HL-60/S4 (cell line): ENCODE data around the gene LRRC8B.
"Not testable (repeated sequence)": the region's sequence is repeated elsewhere in the genome, so short reads cannot be mapped to it uniquely, and the experiment has no call there.

Source experiments
- in situ Hi-C: fragments of 300-500 bp; cut with MboI; formaldehyde crosslinking; loops from 2 replicates; pipeline ENCODE4 v1.14.3; 2022; ENCODE audit warnings: low sequenced_read_pairs

Gene LRRC8B

GRCh38 chr1:89524369-89525168 lies at the start of gene LRRC8B:
TSS of gene LRRC8B (plus strand) at chr1:89524829. CDS start at chr1:89582651, 57,822 bp downstream.
- in situ Hi-C loops = no loop called here

GRCh38 chr1:89475269-89475668 lies 49.4 kb upstream of the LRRC8B start:
- in situ Hi-C loops = loop anchor here (10.0 to 25.0 kb wide), 3 partner anchors 120 to 512 kb away; partner anchors contain the start of gene ZNF326

DNA sequence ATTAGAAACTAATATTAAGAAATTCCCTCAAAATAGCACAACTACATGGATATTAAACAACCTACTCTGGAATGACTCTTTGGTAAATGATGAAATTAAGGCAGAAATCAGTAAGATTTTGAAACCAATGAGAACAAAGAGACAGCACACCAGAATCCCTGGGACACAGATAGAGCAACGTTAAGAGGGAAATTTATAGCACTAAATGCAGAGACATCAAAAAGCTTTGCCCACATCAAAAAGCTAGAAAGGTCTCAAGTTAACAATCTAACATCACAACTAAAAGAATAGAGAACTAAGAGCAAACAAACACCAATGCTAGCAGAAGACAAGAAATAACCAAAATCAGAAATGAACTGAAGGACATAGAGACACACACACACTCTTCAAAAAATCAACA lies 48.6 kb upstream of the LRRC8B start:
- in situ Hi-C loops = loop anchor here (10.0 to 25.0 kb wide), 3 partner anchors 119 to 511 kb away; partner anchors contain the start of gene ZNF326

- in situ Hi-C loops = loop anchor here (25.0 kb wide), 2 partner anchors 279 to 504 kb away; partner anchors contain the start of gene ZNF326
Observed at GRCh38 chr1:89483010-89483756, 41.4 kb upstream of the LRRC8B start.

DNA sequence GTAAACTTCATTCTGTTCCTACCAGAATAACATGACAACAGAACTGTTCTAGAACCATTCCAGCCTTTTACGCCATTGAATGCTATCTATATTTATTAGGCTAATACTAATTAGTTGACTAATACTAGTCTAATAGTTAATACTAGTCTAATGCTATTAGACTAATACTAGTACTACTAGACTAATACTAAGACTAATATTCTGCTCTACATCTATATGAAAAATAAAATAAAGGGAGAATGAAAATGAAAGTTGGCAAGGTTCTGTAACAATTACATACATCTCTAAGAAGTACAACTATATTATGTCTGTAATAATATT lies 40.9 kb upstream of the LRRC8B start:
- in situ Hi-C loops = loop anchor here (25.0 kb wide), 2 partner anchors 279 to 504 kb away; partner anchors contain the start of gene ZNF326

DNA sequence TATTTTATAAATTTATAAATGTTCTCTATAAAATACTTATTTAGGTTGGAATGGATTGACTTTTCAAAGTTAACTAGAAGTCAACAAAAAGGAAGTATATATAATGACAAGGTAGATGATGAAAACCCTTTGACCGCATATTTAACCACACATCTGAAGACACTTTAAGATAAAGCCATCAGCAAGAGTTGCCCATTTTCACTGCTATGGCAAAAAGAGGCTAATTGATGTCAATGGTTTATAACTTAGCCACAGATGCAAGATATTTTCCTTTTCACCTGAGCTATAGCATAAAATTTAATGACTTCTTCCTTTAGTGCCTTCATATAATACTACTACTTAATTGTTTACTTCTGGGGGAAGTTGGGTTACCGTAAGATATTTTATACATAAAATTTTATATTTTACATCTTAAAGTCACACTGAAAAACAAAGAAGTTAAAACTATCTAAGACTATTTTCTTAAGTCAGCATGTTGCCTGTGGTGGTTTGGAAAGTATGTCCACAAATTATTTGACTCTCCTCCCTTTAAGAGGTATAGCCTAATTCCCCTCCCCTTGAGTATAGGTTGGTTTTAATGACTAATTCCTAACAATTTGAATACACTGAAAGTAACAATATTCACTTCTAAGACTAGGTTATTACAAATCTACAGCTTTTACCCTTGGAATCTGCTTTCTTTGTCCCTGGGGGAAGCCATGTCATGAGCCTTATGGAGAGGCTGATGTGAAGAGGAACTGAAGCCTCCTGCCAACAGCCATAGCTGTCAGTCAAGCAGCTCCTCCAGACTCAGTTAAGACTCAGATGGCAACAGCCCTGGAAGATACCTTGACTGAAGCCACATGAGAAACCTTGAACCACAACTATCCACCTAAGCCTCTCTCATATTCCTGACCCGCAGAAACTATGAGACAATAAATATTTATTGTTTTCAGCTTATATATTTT lies 40.3 kb upstream of the LRRC8B start:
- in situ Hi-C loops = loop anchor here (25.0 kb wide), 2 partner anchors 278 to 503 kb away; partner anchors contain the start of gene ZNF326

DNA sequence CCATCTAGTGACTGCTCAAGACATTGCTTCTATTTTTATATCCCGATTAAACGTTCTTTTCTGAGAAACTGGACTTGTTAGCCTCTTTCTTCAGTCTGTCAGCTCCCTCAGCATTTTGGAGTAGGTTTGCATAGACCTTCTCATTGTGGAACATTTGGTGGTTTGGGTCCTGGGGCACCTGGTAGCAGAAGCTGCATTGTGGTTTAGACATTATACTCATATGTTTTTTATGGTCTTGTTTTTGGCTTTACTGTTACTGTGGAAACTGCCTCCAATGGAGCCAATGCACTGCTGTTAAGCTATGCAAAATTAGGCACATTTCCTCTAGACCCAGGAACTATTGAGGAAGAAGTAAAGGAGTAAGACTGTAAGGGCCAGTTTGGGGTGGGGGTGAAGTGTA lies 36.7 kb upstream of the LRRC8B start:
- in situ Hi-C loops = loop anchor here (25.0 kb wide), 2 partner anchors 274 to 499 kb away; partner anchors contain the start of gene ZNF326

DNA sequence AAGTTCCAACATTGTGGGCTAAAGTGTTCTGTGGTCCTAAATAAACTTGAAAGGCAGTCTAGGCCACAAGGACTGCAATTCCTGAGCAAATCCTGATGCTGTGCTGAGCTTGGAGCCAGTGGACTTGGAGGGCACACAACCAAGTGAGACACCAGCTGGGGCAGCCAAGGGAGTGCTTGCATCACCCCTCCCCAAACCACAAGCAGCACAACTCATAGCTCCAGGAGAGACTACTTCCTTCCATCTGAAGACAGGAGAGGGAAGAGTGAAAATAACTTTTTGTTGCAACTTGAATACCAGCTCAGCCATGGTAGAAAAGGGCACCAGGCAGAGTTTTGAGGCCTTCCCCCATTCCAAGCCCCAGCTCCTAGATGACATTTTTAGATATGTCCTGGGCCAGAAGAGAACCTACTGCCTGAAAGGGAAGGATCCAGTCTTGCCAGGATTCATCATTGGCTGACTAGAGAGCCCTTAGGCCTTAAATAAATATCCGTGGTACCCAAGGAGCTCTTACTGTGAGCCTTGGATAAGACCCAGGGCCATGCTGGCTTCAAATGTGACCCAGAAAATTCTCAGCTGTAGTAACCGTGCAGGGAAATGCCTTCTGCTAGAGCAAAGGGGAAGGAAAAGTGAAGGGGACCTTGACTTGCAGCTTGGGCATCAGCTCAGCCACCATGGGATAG lies 35.4 kb upstream of the LRRC8B start:
- in situ Hi-C loops = loop anchor here (25.0 kb wide), 2 partner anchors 273 to 498 kb away; partner anchors contain the start of gene ZNF326

DNA sequence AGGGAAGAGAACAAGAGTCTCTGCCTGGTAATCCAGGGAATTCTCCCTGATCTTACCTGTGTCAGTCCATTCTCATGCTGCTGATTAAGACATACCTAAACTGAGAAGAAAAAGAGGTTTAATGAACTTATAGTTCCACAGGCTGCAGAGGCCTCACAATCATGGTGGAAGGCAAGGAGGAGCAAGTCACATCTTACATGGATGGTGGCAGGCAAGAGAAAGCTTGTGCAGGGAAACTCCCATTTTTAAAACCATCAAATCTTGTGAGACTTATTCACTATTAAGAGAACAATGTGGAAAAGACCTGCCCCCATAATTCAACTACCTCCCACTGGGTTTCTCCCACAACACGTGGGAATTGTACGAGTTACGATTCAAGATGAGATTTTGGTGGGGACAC lies 34.2 kb upstream of the LRRC8B start:
- in situ Hi-C loops = loop anchor here (25.0 kb wide), 2 partner anchors 272 to 497 kb away; partner anchors contain the start of gene ZNF326

DNA sequence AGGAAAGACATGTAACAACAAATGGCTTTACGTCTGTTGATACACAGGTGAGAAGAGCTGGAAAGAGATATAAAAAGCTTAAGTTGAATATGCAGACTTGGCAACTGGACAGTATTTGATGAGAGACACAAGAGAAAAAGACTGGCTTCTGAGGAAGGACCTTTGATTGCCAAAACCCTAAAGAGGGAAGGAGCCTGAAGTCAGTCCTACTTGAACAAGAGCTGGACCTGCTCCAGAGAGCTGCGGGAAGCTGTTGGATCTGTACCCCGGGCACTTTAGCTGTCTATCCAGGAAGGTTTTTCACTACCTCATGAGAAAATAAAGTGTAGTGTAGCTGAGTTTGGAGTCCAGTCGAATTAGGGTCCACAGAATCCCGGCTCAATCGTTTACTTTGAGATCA lies 25.3 kb upstream of the LRRC8B start:
- in situ Hi-C loops = loop anchor here (25.0 kb wide), 2 partner anchors 263 to 488 kb away; partner anchors contain the start of gene ZNF326

- in situ Hi-C loops = no loop called here
Observed at GRCh38 chr1:89502042-89502441, 22.6 kb upstream of the LRRC8B start.

DNA sequence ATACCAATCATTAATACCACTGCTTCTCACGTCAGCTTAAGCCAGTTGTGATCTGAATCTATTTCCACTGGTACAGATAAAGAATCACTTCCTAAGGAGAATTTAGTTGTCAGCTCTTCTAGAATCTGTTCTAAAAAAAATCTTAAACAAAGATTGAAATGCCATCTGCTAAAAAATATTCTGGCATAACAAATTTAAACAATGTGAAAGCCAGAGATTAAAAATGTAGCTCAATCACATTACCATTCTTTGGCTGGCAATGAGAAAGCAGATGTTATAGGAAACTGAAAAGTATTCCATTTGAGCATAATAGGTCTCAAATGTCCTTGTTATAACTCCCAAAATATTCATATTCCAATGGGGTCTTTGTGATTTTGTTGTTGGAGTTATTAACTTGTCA lies 21.7 kb upstream of the LRRC8B start:
- in situ Hi-C loops = no loop called here

GRCh38 chr1:89503690-89504089 lies 20.9 kb upstream of the LRRC8B start:
- in situ Hi-C loops = no loop called here

GRCh38 chr1:89510061-89510460 lies 14.6 kb upstream of the LRRC8B start:
- in situ Hi-C loops = not testable (repeated sequence)

GRCh38 chr1:89512996-89513720 lies 11.5 kb upstream of the LRRC8B start:
- in situ Hi-C loops = no loop called here

GRCh38 chr1:89516055-89516454 lies 8.6 kb upstream of the LRRC8B start:
- in situ Hi-C loops = no loop called here

- in situ Hi-C loops = no loop called here
Observed at GRCh38 chr1:89518221-89518631, 6.4 kb upstream of the LRRC8B start.

DNA sequence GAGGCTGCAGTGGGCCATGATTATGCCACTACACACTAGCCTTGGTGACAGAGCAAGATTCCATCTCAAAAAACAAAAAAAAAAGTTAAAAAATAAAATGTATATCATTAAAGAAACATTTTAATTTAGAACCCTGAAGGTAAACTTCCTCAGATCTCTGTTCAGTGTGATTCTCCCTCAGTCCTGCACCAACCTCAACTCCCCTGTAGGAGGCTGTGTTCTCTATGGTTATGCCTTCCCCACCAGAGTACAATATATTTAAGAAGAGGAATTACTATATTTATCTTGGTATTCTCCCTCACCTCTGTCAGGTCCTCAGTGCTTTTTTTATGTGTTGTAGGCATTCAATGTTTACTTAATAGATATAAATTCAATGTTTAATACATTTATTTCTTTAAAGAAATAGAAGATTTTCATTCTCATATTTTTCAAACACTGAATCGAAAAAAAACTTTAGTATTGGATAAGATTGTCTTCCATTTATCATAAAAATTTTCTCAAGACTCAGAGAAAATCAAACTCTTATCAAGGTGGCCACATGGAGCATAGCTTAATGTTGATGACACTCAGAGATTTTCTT lies 4.8 kb upstream of the LRRC8B start:
- in situ Hi-C loops = no loop called here

DNA sequence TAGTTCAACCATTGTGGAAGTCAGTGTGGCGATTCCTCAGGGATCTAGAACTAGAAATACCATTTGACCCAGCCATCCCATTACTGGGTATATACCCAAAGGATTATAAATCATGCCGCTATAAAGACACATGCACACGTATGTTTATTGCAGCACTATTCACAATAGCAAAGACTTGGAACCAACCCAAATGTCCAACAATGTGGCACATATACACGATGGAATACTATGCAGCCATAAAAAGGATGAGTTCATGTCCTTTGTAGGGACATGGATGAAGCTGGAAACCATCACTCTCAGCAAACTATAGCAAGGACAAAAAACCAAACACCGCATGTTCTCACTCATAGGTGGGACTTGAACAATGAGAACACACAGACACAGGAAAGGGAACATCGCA lies 2.7 kb upstream of the LRRC8B start:
- in situ Hi-C loops = not testable (repeated sequence)
